ENCODE data around the gene CLDN14. TPM values are rescaled to one million over a fixed set of nuclear protein-coding genes. Genes with fewer than 3 reads are reported as not detected.
A peak's percentile ranks its signal among the peaks of the same experiment; 100 is the strongest.

CLDN14 gene
- total RNA-seq, 1 donor from 2014 or later: not detected

- no peaks in the 10 kb centered on the region for H3K9me3 ChIP-seq (ENCODE audit: insufficient read depth, low read depth, low read length)
- Mint-ChIP-seq H3K4me3 (ENCODE audit: unreplicated experiment) (no peak overlapping the region), H3K36me3 (ENCODE audit: low read depth, unreplicated experiment) (peaks cover 20% of the 10 kb centered on the region), H3K9me3 (ENCODE audit: unreplicated experiment) (peaks cover 13% of the 10 kb centered on the region), H3K4me1 (ENCODE audit: low read depth, unreplicated experiment) (peaks cover 9% of the 10 kb centered on the region), H3K27me3 (ENCODE audit: low read depth, unreplicated experiment) (no peaks in the 10 kb centered on the region), H3K27ac (ENCODE audit: unreplicated experiment) (no peak overlapping the region)
- H3K27me3 ChIP-seq (ENCODE audit: insufficient read depth, low read length): no peaks in the 10 kb centered on the region
- H4K20me1 ChIP-seq (ENCODE audit: insufficient read depth, low read length): no peaks in the 10 kb centered on the region
- H3K36me3 ChIP-seq (ENCODE audit: insufficient read depth, low read length): no peaks in the 10 kb centered on the region
- FAIRE-seq (no peak), DNase-seq (ENCODE audit: low read depth) (no peak)
- peak overlapping the region; percentile 78 for H3K27ac ChIP-seq (ENCODE audit: low read depth, low read length)
- H3K9ac ChIP-seq (ENCODE audit: low read length): no peak overlapping the region
- no peak for TF ChIP-seq EZH2 (IDR thresholded peaks at IDR 0.05; ENCODE audit: insufficient read depth, low read length)
- TF ChIP-seq CTCF (IDR thresholded peaks at IDR 0.05; ENCODE audit: insufficient read depth, low read depth, low read length): no peak
- H3K4me3 ChIP-seq (ENCODE audit: insufficient read depth, low read depth, low read length): no peak overlapping the region
- no peak overlapping the region for H2AFZ ChIP-seq (ENCODE audit: low read depth, low read length)
- no peaks in the 10 kb centered on the region for H3K79me2 ChIP-seq (ENCODE audit: insufficient read depth, low read length)
- H3K4me1 ChIP-seq (ENCODE audit: insufficient read depth, low read length): peaks cover 23% of the 10 kb centered on the region
- no peak overlapping the region for H3K4me2 ChIP-seq (ENCODE audit: low read length)
Measured at GRCh38 chr21:36470294-36470693, 9.6 kb downstream of the CLDN14 start.

- Mint-ChIP-seq H3K9me3 (ENCODE audit: unreplicated experiment) (peaks cover 4% of the 10 kb centered on the region), H3K36me3 (ENCODE audit: low read depth, unreplicated experiment) (peaks cover 9% of the 10 kb centered on the region), H3K27ac (ENCODE audit: unreplicated experiment) (no peak overlapping the region), H3K4me1 (ENCODE audit: low read depth, unreplicated experiment) (peaks cover 4% of the 10 kb centered on the region), H3K27me3 (ENCODE audit: low read depth, unreplicated experiment) (peaks cover 3% of the 10 kb centered on the region), H3K4me3 (ENCODE audit: unreplicated experiment) (no peak overlapping the region)
- peak overlapping the region; percentile 30 for H3K27ac ChIP-seq (ENCODE audit: low read depth, low read length)
- FAIRE-seq: no peak
- H3K4me2 ChIP-seq (ENCODE audit: low read length): peak overlapping the region; percentile 28
- no peak for TF ChIP-seq CTCF (IDR thresholded peaks at IDR 0.05; ENCODE audit: insufficient read depth, low read depth, low read length)
- no peak for TF ChIP-seq EZH2 (IDR thresholded peaks at IDR 0.05; ENCODE audit: insufficient read depth, low read length)
- H3K79me2 ChIP-seq (ENCODE audit: insufficient read depth, low read length): peaks cover 8% of the 10 kb centered on the region
- no peaks in the 10 kb centered on the region for H4K20me1 ChIP-seq (ENCODE audit: insufficient read depth, low read length)
- no peaks in the 10 kb centered on the region for H3K36me3 ChIP-seq (ENCODE audit: insufficient read depth, low read length)
- H2AFZ ChIP-seq (ENCODE audit: low read depth, low read length): no peak overlapping the region
- peaks cover 17% of the 10 kb centered on the region for H3K4me1 ChIP-seq (ENCODE audit: insufficient read depth, low read length)
- no peaks in the 10 kb centered on the region for H3K27me3 ChIP-seq (ENCODE audit: insufficient read depth, low read length)
- H3K9me3 ChIP-seq (ENCODE audit: insufficient read depth, low read depth, low read length): no peaks in the 10 kb centered on the region
- peak; percentile 56 for DNase-seq (ENCODE audit: low read depth)
- H3K4me3 ChIP-seq (ENCODE audit: insufficient read depth, low read depth, low read length): no peak overlapping the region
- H3K9ac ChIP-seq (ENCODE audit: low read length): no peak overlapping the region
Measured at GRCh38 chr21:36466061-36466511, 13.8 kb downstream of the CLDN14 start.

GRCh38 chr21:36465478-36465877 is 14.4 kb downstream of the CLDN14 start:
- H2AFZ ChIP-seq (ENCODE audit: low read depth, low read length): no peak overlapping the region
- Mint-ChIP-seq H3K4me3 (ENCODE audit: unreplicated experiment) (no peak overlapping the region), H3K27me3 (ENCODE audit: low read depth, unreplicated experiment) (peaks cover 3% of the 10 kb centered on the region), H3K4me1 (ENCODE audit: low read depth, unreplicated experiment) (peaks cover 10% of the 10 kb centered on the region), H3K9me3 (ENCODE audit: unreplicated experiment) (peaks cover 2% of the 10 kb centered on the region), H3K27ac (ENCODE audit: unreplicated experiment) (no peak overlapping the region), H3K36me3 (ENCODE audit: low read depth, unreplicated experiment) (peaks cover 7% of the 10 kb centered on the region)
- H3K4me2 ChIP-seq (ENCODE audit: low read length): peak overlapping the region; percentile 28
- no peaks in the 10 kb centered on the region for H3K27me3 ChIP-seq (ENCODE audit: insufficient read depth, low read length)
- H3K4me1 ChIP-seq (ENCODE audit: insufficient read depth, low read length): peaks cover 13% of the 10 kb centered on the region
- H3K4me3 ChIP-seq (ENCODE audit: insufficient read depth, low read depth, low read length): no peak overlapping the region
- H3K79me2 ChIP-seq (ENCODE audit: insufficient read depth, low read length): peaks cover 8% of the 10 kb centered on the region
- TF ChIP-seq CTCF (IDR thresholded peaks at IDR 0.05; ENCODE audit: insufficient read depth, low read depth, low read length): no peak
- TF ChIP-seq EZH2 (IDR thresholded peaks at IDR 0.05; ENCODE audit: insufficient read depth, low read length): no peak
- no peaks in the 10 kb centered on the region for H3K36me3 ChIP-seq (ENCODE audit: insufficient read depth, low read length)
- H3K27ac ChIP-seq (ENCODE audit: low read depth, low read length): peak overlapping the region; percentile 30
- H3K9ac ChIP-seq (ENCODE audit: low read length): no peak overlapping the region
- no peaks in the 10 kb centered on the region for H4K20me1 ChIP-seq (ENCODE audit: insufficient read depth, low read length)
- FAIRE-seq (no peak), DNase-seq (ENCODE audit: low read depth) (no peak)
- H3K9me3 ChIP-seq (ENCODE audit: insufficient read depth, low read depth, low read length): no peaks in the 10 kb centered on the region

Measured in astrocyte (in vitro differentiated cells and primary cell).